Endometrial microvascular endothelial cells (primary cell): Measurements from ENCODE around the gene FILIP1L. TPM values are rescaled to one million over a fixed set of nuclear protein-coding genes. Genes with fewer than 3 reads are reported as not detected.

ENCODE experiments used
- in situ Hi-C: cut with HindIII; loops from 2 replicates; pipeline ENCODE4 v1.10.0; 2017; ENCODE audit warnings: low sequenced_read_pairs, low pct_unique_long_range_greater_than_20kb; ENCODE audit errors: inconsistent ontology term
- total RNA-seq: library from RNA; depleted of rRNA; stranded (reverse); fragments of >200 nt; gene quantifications from one replicate; pipeline ENCODE4 v1.2.3, GENCODE V29; 2015; ENCODE audit errors: inconsistent ontology term

Gene FILIP1L
- total RNA-seq, 1 donor from 2014 or later: 31.3 TPM

- in situ Hi-C loops: no loop called here
Observed at GRCh38 chr3:99892332-99892731, 222.0 kb downstream of the FILIP1L start.

GRCh38 chr3:99891610-99892285 is 222.6 kb downstream of the FILIP1L start:
- in situ Hi-C loops: no loop called here

GRCh38 chr3:99885851-99886250 is 228.4 kb downstream of the FILIP1L start:
- in situ Hi-C loops: no loop called here

- in situ Hi-C loops: no loop called here
Observed at GRCh38 chr3:99885085-99885484, 229.2 kb downstream of the FILIP1L start.

- in situ Hi-C loops: no loop called here
Observed at GRCh38 chr3:99884484-99884883, 229.8 kb downstream of the FILIP1L start.

- in situ Hi-C loops: no loop called here
Observed at GRCh38 chr3:99883693-99884092, 230.6 kb downstream of the FILIP1L start.

- in situ Hi-C loops: no loop called here
Observed at GRCh38 chr3:99883138-99883461, 231.2 kb downstream of the FILIP1L start.

GRCh38 chr3:99882436-99883137 is 231.7 kb downstream of the FILIP1L start:
- in situ Hi-C loops: no loop called here

- in situ Hi-C loops: no loop called here
Observed at GRCh38 chr3:99881121-99881524, 233.2 kb downstream of the FILIP1L start.

- in situ Hi-C loops: no loop called here
Observed at GRCh38 chr3:99879275-99879674, 235.0 kb downstream of the FILIP1L start.

- in situ Hi-C loops: no loop called here
Observed at GRCh38 chr3:99878005-99878404, 236.3 kb downstream of the FILIP1L start.

- in situ Hi-C loops: no loop called here
Observed at GRCh38 chr3:99877031-99877579, 237.2 kb downstream of the FILIP1L start.

- in situ Hi-C loops: no loop called here
Observed at GRCh38 chr3:99875929-99876841, 238.1 kb downstream of the FILIP1L start.

GRCh38 chr3:99875581-99875928 is 238.7 kb downstream of the FILIP1L start:
- in situ Hi-C loops: no loop called here

GRCh38 chr3:99874237-99875002 is 239.9 kb downstream of the FILIP1L start:
- in situ Hi-C loops: no loop called here

- in situ Hi-C loops: no loop called here
Observed at GRCh38 chr3:99873269-99874102, 240.8 kb downstream of the FILIP1L start.

GRCh38 chr3:99872923-99873254 is 241.4 kb downstream of the FILIP1L start:
- in situ Hi-C loops: no loop called here
